Chondrocyte (in vitro differentiated cells): ENCODE measurements around the gene ACSM5. TPM values are rescaled to one million over a fixed set of nuclear protein-coding genes. Genes with fewer than 3 reads are reported as not detected.

ENCODE experiments used
- DNase-seq: peaks from one replicate; pipeline ENCODE4 v3.0.0; 2021; ENCODE audit warnings: mixed read lengths, low spot score
- H3K27ac Mint-ChIP-seq: one replicate; pipeline ENCODE4 v1.8.0; 2021; ENCODE audit warnings: mild to moderate bottlenecking, moderate library complexity, mixed read lengths; ENCODE audit not compliant: unreplicated experiment
- H3K27me3 Mint-ChIP-seq: 2 replicates; pipeline ENCODE4 v1.8.0; 2021; ENCODE audit warnings: low read depth, mixed read lengths
- H3K36me3 Mint-ChIP-seq: 2 replicates; pipeline ENCODE4 v1.8.0; 2021; ENCODE audit warnings: low read depth, mixed read lengths
- H3K4me1 Mint-ChIP-seq: 2 replicates; pipeline ENCODE4 v1.8.0; 2021; ENCODE audit warnings: low read depth, mild to moderate bottlenecking, mixed read lengths
- H3K4me3 Mint-ChIP-seq: one replicate; pipeline ENCODE4 v1.8.0; 2021; ENCODE audit warnings: mild to moderate bottlenecking, moderate library complexity, mixed read lengths; ENCODE audit not compliant: unreplicated experiment
- H3K9me3 Mint-ChIP-seq: 2 replicates; pipeline ENCODE4 v1.8.0; 2021; ENCODE audit warnings: low read depth, mixed read lengths
- total RNA-seq: library from RNA; stranded (reverse); gene quantifications from 3 replicates; pipeline ENCODE4 v1.2.1, GENCODE V29; 2021
- TF ChIP-seq, protein P1 (sequence below): fragments of 200-600 bp; sonication (generic); IDR thresholded peaks from 2 replicates; pipeline ENCODE4 v1.5.0; 2021; ENCODE audit warnings: antibody characterized with exemption, mild to moderate bottlenecking, moderate library complexity

The ACSM5 gene
- total RNA-seq, 1 donor from 2014 or later: 2.1 TPM

DNA sequence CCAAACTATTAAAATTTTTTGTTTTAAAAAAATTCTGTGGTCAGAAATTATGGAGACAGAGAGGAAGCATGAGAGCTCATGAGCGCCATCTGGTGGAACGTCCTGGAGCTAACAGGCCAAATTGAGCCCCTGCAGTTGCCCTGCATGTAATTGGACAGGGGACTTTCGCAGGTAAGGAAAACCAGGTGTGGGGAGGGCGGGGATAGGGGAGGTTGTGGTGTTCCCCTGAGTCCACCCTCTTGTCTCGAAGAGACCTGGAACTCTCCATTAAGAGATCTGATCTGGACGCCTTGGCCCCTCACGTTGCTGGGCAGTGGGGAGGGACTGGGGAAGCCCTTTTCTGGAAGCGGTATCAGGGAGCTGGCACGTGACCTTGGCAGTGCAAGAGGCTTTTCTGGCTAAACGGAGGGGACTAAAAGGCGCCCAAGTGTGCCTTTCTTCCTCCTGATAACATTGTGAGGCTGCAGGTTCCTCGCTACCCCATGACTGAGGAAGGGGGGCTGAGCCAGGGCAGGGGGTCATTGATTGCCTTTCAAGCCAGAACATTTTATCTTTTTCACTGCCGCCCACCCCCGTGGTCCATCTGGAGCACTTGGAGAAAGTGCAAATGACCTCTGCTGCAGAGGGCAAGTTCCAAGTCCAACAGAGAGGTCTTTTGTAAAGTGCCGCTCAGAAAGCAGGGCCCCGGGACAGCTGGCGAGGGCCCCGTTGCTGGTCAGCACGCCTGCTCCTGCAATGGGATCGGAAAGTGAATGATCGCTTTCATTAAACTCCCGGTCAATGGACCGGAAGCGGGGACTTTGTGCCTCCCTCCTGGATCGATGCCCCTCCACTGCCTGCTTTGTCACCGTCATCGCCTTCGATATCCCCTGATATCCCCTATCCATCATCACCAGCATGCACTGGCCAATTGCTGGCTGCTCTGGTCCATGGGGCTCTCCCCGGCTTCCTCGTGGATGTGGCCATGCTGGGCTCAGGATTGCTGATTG is 23.2 kb upstream of the ACSM5 start:
- H3K4me1 Mint-ChIP-seq: peaks cover 8% of the 10 kb centered on the region
- TF ChIP-seq, protein P1, sequence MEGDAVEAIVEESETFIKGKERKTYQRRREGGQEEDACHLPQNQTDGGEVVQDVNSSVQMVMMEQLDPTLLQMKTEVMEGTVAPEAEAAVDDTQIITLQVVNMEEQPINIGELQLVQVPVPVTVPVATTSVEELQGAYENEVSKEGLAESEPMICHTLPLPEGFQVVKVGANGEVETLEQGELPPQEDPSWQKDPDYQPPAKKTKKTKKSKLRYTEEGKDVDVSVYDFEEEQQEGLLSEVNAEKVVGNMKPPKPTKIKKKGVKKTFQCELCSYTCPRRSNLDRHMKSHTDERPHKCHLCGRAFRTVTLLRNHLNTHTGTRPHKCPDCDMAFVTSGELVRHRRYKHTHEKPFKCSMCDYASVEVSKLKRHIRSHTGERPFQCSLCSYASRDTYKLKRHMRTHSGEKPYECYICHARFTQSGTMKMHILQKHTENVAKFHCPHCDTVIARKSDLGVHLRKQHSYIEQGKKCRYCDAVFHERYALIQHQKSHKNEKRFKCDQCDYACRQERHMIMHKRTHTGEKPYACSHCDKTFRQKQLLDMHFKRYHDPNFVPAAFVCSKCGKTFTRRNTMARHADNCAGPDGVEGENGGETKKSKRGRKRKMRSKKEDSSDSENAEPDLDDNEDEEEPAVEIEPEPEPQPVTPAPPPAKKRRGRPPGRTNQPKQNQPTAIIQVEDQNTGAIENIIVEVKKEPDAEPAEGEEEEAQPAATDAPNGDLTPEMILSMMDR: peak; percentile 92
- H3K9me3 Mint-ChIP-seq: no peaks in the 10 kb centered on the region
- no peak overlapping the region for H3K27ac Mint-ChIP-seq
- DNase-seq: no peak
- H3K27me3 Mint-ChIP-seq: peaks cover 7% of the 10 kb centered on the region
- H3K36me3 Mint-ChIP-seq: no peaks in the 10 kb centered on the region
- peak overlapping the region; percentile 21 for H3K4me3 Mint-ChIP-seq

DNA sequence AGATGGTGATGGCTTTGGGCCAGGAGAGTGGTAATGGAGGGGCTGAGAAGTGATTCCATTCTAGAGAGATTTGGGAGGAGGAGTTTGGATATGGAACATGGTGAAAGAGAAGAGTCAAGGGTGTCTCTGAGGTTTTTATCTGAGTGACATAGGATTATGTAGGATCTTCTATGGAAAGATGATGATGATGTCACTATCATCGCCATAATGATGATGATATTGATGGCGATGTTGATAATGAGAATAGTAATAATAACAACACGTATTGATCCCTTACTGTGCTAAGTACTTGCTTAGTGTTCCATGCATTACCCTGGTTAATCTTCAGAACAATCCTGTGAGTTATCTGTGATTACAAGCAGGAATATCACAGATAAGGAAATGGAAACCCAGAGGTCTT is 21.4 kb upstream of the ACSM5 start:
- Mint-ChIP-seq H3K27me3 (peaks cover 7% of the 10 kb centered on the region), H3K27ac (no peak overlapping the region), H3K4me3 (no peak overlapping the region), H3K36me3 (no peaks in the 10 kb centered on the region), H3K4me1 (peaks cover 8% of the 10 kb centered on the region), H3K9me3 (no peaks in the 10 kb centered on the region)
- TF ChIP-seq, protein P1: no peak
- no peak for DNase-seq

DNA sequence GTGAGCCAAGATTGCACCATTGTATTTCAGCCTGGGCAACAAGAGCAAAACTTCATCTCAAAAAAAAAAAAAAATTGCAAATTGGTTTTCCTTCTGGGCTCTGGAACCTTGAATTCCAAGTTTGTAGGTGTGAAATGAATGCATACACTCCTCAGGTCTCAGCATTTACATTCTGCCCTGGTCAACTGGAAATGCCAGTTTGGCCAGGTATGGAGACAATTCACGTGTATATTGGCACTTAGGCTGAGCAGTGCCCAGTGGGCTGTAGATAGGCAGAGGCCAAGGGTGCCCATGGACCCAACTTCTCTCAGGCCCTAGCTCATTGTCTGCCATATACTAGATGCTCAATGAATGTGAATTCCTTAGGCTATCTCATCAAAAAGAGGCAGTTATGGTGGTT is 20.5 kb upstream of the ACSM5 start:
- H3K4me1 Mint-ChIP-seq: peaks cover 16% of the 10 kb centered on the region
- no peak for DNase-seq
- H3K27me3 Mint-ChIP-seq: peaks cover 7% of the 10 kb centered on the region
- no peaks in the 10 kb centered on the region for H3K36me3 Mint-ChIP-seq
- no peak overlapping the region for H3K27ac Mint-ChIP-seq
- no peaks in the 10 kb centered on the region for H3K9me3 Mint-ChIP-seq
- no peak overlapping the region for H3K4me3 Mint-ChIP-seq
- TF ChIP-seq, protein P1: no peak

DNA sequence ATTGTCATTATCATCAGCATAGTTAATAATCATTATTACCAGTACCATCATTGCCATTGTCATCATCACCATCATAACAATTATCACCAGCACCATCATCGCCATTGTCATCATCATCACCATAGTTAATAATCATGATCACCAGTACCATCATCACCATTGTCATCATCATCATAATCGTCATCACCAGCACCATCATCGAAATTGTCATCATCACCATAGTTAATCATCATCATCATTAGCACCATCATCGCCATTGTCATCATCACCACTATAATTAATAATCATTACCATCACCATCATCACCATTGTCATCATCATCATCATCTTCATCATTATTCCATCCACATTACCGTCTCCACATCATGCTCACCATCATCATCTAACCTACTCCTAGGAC is 18.3 kb upstream of the ACSM5 start:
- Mint-ChIP-seq H3K36me3 (no peaks in the 10 kb centered on the region), H3K4me3 (no peak overlapping the region), H3K27me3 (peaks cover 7% of the 10 kb centered on the region), H3K9me3 (no peaks in the 10 kb centered on the region), H3K27ac (no peak overlapping the region), H3K4me1 (peaks cover 17% of the 10 kb centered on the region)
- DNase-seq: no peak
- TF ChIP-seq, protein P1: no peak

DNA sequence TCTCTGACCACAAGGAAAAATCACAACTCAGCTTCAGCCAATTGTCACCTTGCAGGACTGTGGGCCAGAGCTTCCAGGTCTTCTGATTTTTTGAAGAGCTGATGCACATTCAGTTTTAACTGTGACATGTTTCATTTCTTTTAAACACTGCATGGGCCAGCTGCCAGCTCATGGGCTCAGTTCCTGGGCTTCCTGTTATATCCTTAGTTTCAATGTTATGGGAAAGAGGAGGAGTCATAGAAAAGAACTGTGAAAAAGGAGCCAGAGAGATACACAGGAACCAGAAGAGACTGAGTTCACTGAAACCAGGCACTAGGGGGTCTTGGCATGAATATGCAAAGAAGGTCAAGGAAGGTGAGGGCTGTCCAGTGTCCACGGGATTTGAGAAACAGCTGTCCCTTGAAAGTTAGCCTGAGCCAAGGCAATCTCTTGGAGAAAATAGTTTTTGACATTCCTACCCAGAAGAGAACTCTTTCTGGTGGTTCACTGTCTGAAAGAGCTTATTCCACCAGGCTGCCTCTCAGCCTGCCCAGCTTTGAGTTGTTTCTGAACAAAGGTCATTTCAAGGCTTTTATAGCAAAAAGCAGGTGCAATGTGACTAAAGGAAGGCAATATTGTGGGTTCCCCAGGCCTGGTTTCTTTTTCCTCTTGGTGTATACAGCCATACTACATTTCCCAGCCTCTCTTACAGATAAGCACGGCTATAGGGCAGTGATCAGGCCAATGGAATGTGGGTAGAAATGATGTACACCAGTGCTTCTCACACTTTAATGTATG is 15.3 kb upstream of the ACSM5 start:
- Mint-ChIP-seq H3K27me3 (no peaks in the 10 kb centered on the region), H3K4me3 (no peak overlapping the region), H3K27ac (peak overlapping the region; percentile 56), H3K9me3 (no peaks in the 10 kb centered on the region), H3K4me1 (peaks cover 12% of the 10 kb centered on the region), H3K36me3 (no peaks in the 10 kb centered on the region)
- TF ChIP-seq, protein P1: no peak
- DNase-seq: no peak
